Measurements from ENCODE around the gene DPT.

The DPT gene

GRCh38 chr1:168656485-168656884 is 72.5 kb downstream of the DPT start:
- no peak for DNase-seq (ENCODE audit: low read depth)

GRCh38 chr1:168654198-168654915 is 74.6 kb downstream of the DPT start:
- DNase-seq (ENCODE audit: low read depth) = no peak

GRCh38 chr1:168653567-168653966 is 75.4 kb downstream of the DPT start:
- no peak for DNase-seq (ENCODE audit: low read depth)

GRCh38 chr1:168645721-168646120 is 83.3 kb downstream of the DPT start:
- DNase-seq (ENCODE audit: low read depth) = no peak
